A549 treated with AZD2906 at 1 μM for 4 hours (cell line): ENCODE data around the gene NKX2-2. TPM values are rescaled to one million over a fixed set of nuclear protein-coding genes. Genes with fewer than 3 reads are reported as not detected.

ENCODE experiments used
- total RNA-seq: library from RNA; stranded (reverse); fragments of 200-300 nt; extraction: Qiagen RNA extraction; gene quantifications from 5 replicates; pipeline ENCODE4 v1.2.3, GENCODE V29; 2022

Gene NKX2-2
- total RNA-seq = not detected in 5 replicates

GRCh38 chr20:21513881-21514540 is at the start of gene NKX2-2:
NKX2-2 (minus strand) TSS chr20:21514064; CDS start chr20:21513669, 395 bp downstream.

Other genes with a start within 250 kb of the NKX2-2 start
- gene XRN2, start 210.7 kb downstream of the NKX2-2 start, total RNA-seq = 86.7 to 116 TPM (median 92.9 TPM) in 5 replicates
- not detected in 5 replicates for gene NKX2-4, start 116.5 kb downstream of the NKX2-2 start, total RNA-seq
- 0.02 TPM in 1 of 5 replicates, not detected in the others for gene PAX1, start 191.6 kb upstream of the NKX2-2 start, total RNA-seq